ENCODE results near the gene OSBPL1A. TPM values are rescaled to one million over a fixed set of nuclear protein-coding genes. Genes with fewer than 3 reads are reported as not detected.

The OSBPL1A gene
- total RNA-seq, 1 donor from 2014 or later, result 42.9 TPM

DNA sequence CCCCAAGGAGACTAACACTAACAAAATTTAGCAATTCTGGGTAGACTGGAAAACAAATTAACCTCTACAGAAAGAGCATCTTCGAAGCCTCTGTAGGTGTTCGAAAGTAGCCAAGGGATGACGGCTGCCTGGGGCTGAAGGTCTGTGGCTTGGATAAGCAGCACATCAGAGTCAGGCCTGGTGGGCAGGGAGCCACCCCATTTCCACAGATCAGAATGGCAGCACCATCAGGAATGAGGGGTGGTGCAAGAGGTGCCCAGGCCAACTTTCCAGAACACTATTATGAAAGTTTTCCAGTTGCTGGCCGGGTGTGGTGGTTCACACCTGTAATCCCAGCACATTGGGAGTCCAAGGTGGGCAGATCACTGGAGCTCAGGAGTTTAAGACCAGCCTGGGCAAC is 200.9 kb downstream of the OSBPL1A start:
- intact Hi-C loops (cut with DNase I), result no loop called here

DNA sequence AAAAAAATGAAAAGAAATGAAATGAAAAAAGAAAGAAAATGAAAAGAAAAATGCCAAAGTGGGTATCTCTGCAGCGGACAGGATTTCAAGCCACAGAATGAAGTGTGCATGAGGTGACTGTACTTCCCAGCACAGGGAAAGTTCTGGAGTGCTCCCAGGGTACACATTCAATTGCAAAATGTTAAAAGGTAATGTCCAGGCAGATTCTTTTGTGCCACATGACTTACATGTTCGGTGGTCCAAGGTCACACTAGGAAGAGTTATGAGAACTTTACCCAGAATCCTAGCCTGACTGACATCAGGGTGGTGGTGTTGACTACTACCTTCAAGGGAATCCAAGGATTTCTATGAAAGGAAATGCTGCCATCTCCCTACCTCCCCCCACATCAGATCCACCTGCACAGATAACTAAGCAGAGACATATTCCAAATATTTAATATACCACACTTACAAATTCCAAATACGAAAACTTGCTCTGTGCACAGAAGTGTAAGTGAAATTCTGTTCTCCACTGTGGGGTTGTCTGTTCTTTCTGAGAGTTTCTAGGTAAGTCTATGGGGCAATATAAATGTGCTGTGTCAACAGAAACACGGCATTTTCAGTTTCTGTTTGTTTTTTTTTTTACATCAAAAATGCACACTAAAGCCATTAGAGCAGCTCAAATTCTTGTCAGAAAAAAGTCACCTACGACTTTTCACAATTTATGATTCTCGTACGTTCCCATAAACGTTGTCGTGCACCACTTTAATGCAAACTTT is 202.1 kb downstream of the OSBPL1A start:
- TF ChIP-seq, protein P1, sequence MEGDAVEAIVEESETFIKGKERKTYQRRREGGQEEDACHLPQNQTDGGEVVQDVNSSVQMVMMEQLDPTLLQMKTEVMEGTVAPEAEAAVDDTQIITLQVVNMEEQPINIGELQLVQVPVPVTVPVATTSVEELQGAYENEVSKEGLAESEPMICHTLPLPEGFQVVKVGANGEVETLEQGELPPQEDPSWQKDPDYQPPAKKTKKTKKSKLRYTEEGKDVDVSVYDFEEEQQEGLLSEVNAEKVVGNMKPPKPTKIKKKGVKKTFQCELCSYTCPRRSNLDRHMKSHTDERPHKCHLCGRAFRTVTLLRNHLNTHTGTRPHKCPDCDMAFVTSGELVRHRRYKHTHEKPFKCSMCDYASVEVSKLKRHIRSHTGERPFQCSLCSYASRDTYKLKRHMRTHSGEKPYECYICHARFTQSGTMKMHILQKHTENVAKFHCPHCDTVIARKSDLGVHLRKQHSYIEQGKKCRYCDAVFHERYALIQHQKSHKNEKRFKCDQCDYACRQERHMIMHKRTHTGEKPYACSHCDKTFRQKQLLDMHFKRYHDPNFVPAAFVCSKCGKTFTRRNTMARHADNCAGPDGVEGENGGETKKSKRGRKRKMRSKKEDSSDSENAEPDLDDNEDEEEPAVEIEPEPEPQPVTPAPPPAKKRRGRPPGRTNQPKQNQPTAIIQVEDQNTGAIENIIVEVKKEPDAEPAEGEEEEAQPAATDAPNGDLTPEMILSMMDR (IDR thresholded peaks at IDR 0.05), result no peak
- Histone ChIP-seq H3K4me1 (no peaks in the 10 kb centered on the region), H3K36me3 (no peaks in the 10 kb centered on the region), H3K4me3 (no peak overlapping the region), H3K9me3 (no peaks in the 10 kb centered on the region), H3K27me3 (no peaks in the 10 kb centered on the region), H3K27ac (no peak overlapping the region)
- DNase-seq (ENCODE audit: low spot score in 2 of 2), result no peak
- intact Hi-C loops (cut with DNase I), result no loop called here

More for the DNA sequence above, 200.9 kb downstream of the OSBPL1A start:
- H3K27ac ChIP-seq, result no peak overlapping the region
- no peaks in the 10 kb centered on the region for H3K9me3 ChIP-seq
- no peak for DNase-seq (ENCODE audit: low spot score in 2 of 2)
- no peaks in the 10 kb centered on the region for H3K27me3 ChIP-seq
- TF ChIP-seq, protein P1 (IDR thresholded peaks at IDR 0.05), result no peak
- H3K4me3 ChIP-seq, result no peak overlapping the region
- no peaks in the 10 kb centered on the region for H3K36me3 ChIP-seq
- H3K4me1 ChIP-seq, result no peaks in the 10 kb centered on the region

DNA sequence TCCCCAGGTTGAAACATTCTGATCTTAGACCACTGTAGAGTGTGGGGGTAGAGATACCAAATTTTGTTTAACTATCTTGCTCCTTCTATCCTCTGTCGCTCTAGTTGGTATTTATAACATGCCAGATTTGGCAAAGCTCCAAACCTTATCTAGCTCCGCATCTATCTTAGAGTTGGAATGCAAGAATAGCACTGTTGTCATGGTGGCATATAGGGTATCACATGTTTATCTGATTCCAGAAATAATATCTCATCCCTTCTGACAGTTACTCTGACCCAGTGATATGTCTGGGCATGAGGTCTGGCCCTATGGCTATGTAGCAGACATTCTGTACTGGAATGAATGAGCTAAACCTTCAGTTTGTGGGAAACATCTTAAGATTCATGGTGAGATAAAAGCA is 207.0 kb downstream of the OSBPL1A start:
- no peak overlapping the region for H3K4me3 ChIP-seq
- no peaks in the 10 kb centered on the region for H3K27me3 ChIP-seq
- H3K9me3 ChIP-seq, result no peaks in the 10 kb centered on the region
- intact Hi-C loops (cut with DNase I), result no loop called here
- TF ChIP-seq, protein P1 (IDR thresholded peaks at IDR 0.05), result no peak
- DNase-seq (ENCODE audit: low spot score in 2 of 2), result no peak
- no peak overlapping the region for H3K27ac ChIP-seq
- peaks cover 0 to 2% of the 10 kb centered on the region in 2 donors for H3K36me3 ChIP-seq
- no peaks in the 10 kb centered on the region for H3K4me1 ChIP-seq

DNA sequence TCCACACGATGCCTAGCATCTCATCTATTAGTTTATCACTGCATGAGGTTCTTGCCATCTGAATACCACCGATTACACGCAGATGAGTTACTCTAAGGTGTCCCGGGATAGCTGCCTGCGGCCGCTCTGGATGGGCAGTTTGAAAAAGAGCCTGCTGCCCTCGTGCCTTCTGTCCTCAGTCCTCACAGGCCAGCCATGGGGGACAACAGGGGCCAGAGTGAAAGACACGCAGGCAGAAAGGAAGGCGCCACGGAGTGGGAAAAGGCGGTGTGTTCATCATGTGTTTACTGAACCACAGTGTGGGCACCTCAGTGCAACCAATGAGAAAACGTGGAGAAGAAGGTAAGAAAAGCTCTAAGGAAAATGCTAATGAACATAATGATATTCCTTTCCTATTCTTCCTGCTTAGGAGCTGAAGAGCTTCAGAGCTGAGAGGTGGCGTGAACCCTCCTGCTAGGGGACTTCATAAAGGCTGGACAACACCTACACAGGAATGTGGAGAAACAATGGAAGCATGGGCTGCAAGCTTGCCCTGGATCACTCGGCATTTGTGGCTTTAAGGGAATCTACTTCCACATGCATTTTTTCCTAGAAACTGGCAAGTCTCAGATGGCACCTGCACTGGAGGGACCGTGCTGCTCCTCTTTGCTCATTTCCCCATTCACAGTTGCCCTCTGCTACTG is 207.8 kb downstream of the OSBPL1A start:
- intact Hi-C loops (cut with DNase I), result no loop called here
- H3K4me1 ChIP-seq, result no peaks in the 10 kb centered on the region
- no peak for DNase-seq (ENCODE audit: low spot score in 2 of 2)
- H3K36me3 ChIP-seq, result peaks cover 0 to 4% of the 10 kb centered on the region in 2 donors
- H3K4me3 ChIP-seq, result no peak overlapping the region
- H3K27me3 ChIP-seq, result no peaks in the 10 kb centered on the region
- H3K27ac ChIP-seq, result no peak overlapping the region
- no peaks in the 10 kb centered on the region for H3K9me3 ChIP-seq
- TF ChIP-seq, protein P1 (IDR thresholded peaks at IDR 0.05), result no peak

DNA sequence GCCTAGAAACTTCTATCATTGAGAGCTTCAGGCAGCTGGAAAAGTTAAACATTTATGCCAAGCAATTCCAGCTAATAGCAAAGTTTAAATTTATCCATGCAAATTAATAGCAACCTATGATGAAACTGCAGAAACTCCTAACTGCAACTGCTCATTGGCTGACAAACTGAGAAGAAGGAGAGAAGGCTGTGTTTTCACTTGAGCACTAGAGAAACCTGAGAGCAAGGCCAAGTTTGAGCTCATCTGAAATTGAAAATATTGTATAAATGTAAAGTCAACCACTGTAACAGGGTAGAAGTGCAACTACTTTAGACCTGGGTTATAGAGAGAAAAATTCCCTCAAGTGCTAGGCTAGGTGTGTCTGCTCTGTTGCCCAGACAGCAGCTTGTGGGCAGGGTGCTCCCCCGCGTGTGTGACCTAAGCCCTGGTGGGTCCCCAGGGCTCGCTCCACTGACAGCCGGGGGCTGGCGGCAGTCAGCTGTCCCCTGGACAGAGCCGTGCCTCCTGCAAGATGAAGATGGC is 208.6 kb downstream of the OSBPL1A start:
- Histone ChIP-seq H3K27me3 (no peaks in the 10 kb centered on the region), H3K9me3 (no peaks in the 10 kb centered on the region), H3K27ac (no peak overlapping the region), H3K36me3 (peaks cover 0 to 4% of the 10 kb centered on the region in 2 donors), H3K4me1 (no peaks in the 10 kb centered on the region), H3K4me3 (no peak overlapping the region)
- no peak for DNase-seq (ENCODE audit: low spot score in 2 of 2)
- TF ChIP-seq, protein P1 (IDR thresholded peaks at IDR 0.05), result no peak
- intact Hi-C loops (cut with DNase I), result no loop called here
